Measurements from ENCODE around the gene SLC12A9. TPM values are rescaled to one million over a fixed set of nuclear protein-coding genes. Genes with fewer than 3 reads are reported as not detected.
A peak's percentile ranks its signal among the peaks of the same experiment; 100 is the strongest.

SLC12A9 gene
- total and polyA plus RNA-seq, 2 experiments from 2014 or later = 17.1 to 21.3 TPM

- H3K79me2 ChIP-seq = peaks cover 59% of the 10 kb centered on the region
- H2AFZ ChIP-seq = peak within 1 kb of the TSS; percentile 77
- H4K20me1 ChIP-seq (ENCODE audit: insufficient read depth, poor library complexity, severe bottlenecking) = peaks cover 36% of the 10 kb centered on the region
- H3K36me3 ChIP-seq (replicated peaks; ENCODE audit: insufficient read depth, low read depth) = no peaks in the 10 kb centered on the region
- peak; percentile 63 for TF ChIP-seq CTCF (IDR thresholded peaks at IDR 0.05; ENCODE audit: poor library complexity)
- no peak for TF ChIP-seq EZH2 (IDR thresholded peaks at IDR 0.05; ENCODE audit: borderline replicate concordance)
- no peaks in the 10 kb centered on the region for H3K9me2 ChIP-seq (replicated peaks; ENCODE audit: insufficient read depth)
- peak; percentile 91 for DNase-seq (ENCODE audit: low spot score)
- H3K4me3 ChIP-seq = peak within 1 kb of the TSS; percentile 41
- WGBS (ENCODE audit: low lambda C conversion rate, missing lambda C conversion rate) = under 1% methylated on average over 22 of the region's 80 CpGs
- H3K9me3 ChIP-seq (ENCODE audit: low read depth) = no peaks in the 10 kb centered on the region
- peak within 1 kb of the TSS; percentile 97 for H3K4me2 ChIP-seq
- peaks cover 31% of the 10 kb centered on the region for H3K4me1 ChIP-seq (ENCODE audit: insufficient read depth)
- no peaks in the 10 kb centered on the region for H3K27me3 ChIP-seq
- H3K27ac ChIP-seq = peak within 1 kb of the TSS; percentile 64
Observed at GRCh38 chr7:100827330-100828226, 24.9 kb upstream of the SLC12A9 start, which contains the start of gene EPHB4. EPHB4 (minus strand) TSS chr7:100827523; CDS start chr7:100827030, 493 bp downstream.

- no peaks in the 10 kb centered on the region for H3K36me3 ChIP-seq (replicated peaks; ENCODE audit: insufficient read depth, low read depth)
- peaks cover 20% of the 10 kb centered on the region for H4K20me1 ChIP-seq (ENCODE audit: insufficient read depth, poor library complexity, severe bottlenecking)
- peaks cover 35% of the 10 kb centered on the region for H3K4me1 ChIP-seq (ENCODE audit: insufficient read depth)
- H3K9me3 ChIP-seq (ENCODE audit: low read depth) = no peaks in the 10 kb centered on the region
- TF ChIP-seq EZH2phosphoT487 (IDR thresholded peaks at IDR 0.05; ENCODE audit: low read depth, severe bottlenecking, unreplicated experiment) (no peak), EZH2 (IDR thresholded peaks at IDR 0.05; ENCODE audit: borderline replicate concordance) (no peak), CTCF (IDR thresholded peaks at IDR 0.05; ENCODE audit: poor library complexity) (no peak)
- 69% methylated on average over 17 of the region's 20 CpGs for WGBS (ENCODE audit: low lambda C conversion rate, missing lambda C conversion rate)
- H3K4me2 ChIP-seq = peak overlapping the region; percentile 97
- peaks cover 45% of the 10 kb centered on the region for H3K79me2 ChIP-seq
- H3K9me2 ChIP-seq (replicated peaks; ENCODE audit: insufficient read depth) = no peaks in the 10 kb centered on the region
- H3K27me3 ChIP-seq = no peaks in the 10 kb centered on the region
- peak overlapping the region; percentile 64 for H3K27ac ChIP-seq
- H2AFZ ChIP-seq = no peak overlapping the region
- no peak for DNase-seq (ENCODE audit: low spot score)
- no peak overlapping the region for H3K4me3 ChIP-seq
Observed at GRCh38 chr7:100829150-100829716, 23.3 kb upstream of the SLC12A9 start.

GRCh38 chr7:100830396-100830795, 22.1 kb upstream of the SLC12A9 start:
- Histone ChIP-seq H3K27ac (peak overlapping the region; percentile 91), H3K9me2 (replicated peaks; ENCODE audit: insufficient read depth) (no peaks in the 10 kb centered on the region), H3K79me2 (peaks cover 34% of the 10 kb centered on the region), H3K9me3 (ENCODE audit: low read depth) (no peaks in the 10 kb centered on the region), H3K4me1 (ENCODE audit: insufficient read depth) (peaks cover 23% of the 10 kb centered on the region), H2AFZ (no peak overlapping the region), H3K36me3 (replicated peaks; ENCODE audit: insufficient read depth, low read depth) (no peaks in the 10 kb centered on the region), H3K4me2 (no peak overlapping the region), H4K20me1 (ENCODE audit: insufficient read depth, poor library complexity, severe bottlenecking) (peaks cover 9% of the 10 kb centered on the region), H3K27me3 (no peaks in the 10 kb centered on the region), H3K4me3 (no peak overlapping the region)
- WGBS (ENCODE audit: low lambda C conversion rate, missing lambda C conversion rate) = 93% methylated on average over 4 of the region's 4 CpGs
- TF ChIP-seq EZH2phosphoT487 (IDR thresholded peaks at IDR 0.05; ENCODE audit: low read depth, severe bottlenecking, unreplicated experiment) = no peak
- no peak for TF ChIP-seq EZH2 (IDR thresholded peaks at IDR 0.05; ENCODE audit: borderline replicate concordance)
- TF ChIP-seq CTCF (IDR thresholded peaks at IDR 0.05; ENCODE audit: poor library complexity) = no peak
- DNase-seq (ENCODE audit: low spot score) = no peak
